Panc1 (cell line): ENCODE measurements around the gene TGFBRAP1. TPM values are rescaled to one million over a fixed set of nuclear protein-coding genes. Genes with fewer than 3 reads are reported as not detected.

ENCODE experiments used
- ATAC-seq: fragments of 200-7000 bp; cut with Tn5 transposase; 2 replicates; pipeline ENCODE4 v1.9.1; 2020; ENCODE audit warnings: mild to moderate bottlenecking, moderate library complexity
- BruUV-seq: library from RNA; stranded (reverse); fragments of 400-500 nt; replicated peaks from 2 replicates; lab custom pipeline; 2021; lab: Mats Ljungman, UMichigan
- CTCF ChIA-PET: fragments of 300-600 bp; sonication (Branson Sonifier 250); formaldehyde crosslinking; loops from one replicate; lab custom pipeline; 2022; ENCODE audit warnings: antibody characterized with exemption; lab: Charles Lee
- POLR2A ChIA-PET: fragments of 300-600 bp; sonication (Branson Sonifier 250); formaldehyde crosslinking; loops from one replicate; lab custom pipeline; 2022; ENCODE audit warnings: antibody characterized with exemption; lab: Charles Lee
- DNase-seq: peaks from one replicate; pipeline ENCODE4 v3.0.0-alpha.2; 2010; ENCODE audit warnings: low read depth, low spot score
- H3K27ac ChIP-seq: 2 replicates; pipeline ENCODE4 v1.5.1; 2011; ENCODE audit warnings: mild to moderate bottlenecking, low read length, inconsistent platforms
- H3K27me3 ChIP-seq: fragments of 200-500 bp; sonication (Bioruptor generic); 2 replicates; pipeline ENCODE4 v1.6.0; 2014; ENCODE audit warnings: low read length, inconsistent platforms; ENCODE audit not compliant: control insufficient read depth, insufficient read depth
- H3K36me3 ChIP-seq: fragments of 200-500 bp; sonication (Bioruptor generic); 2 replicates; pipeline ENCODE4 v1.5.1; 2014; ENCODE audit warnings: inconsistent platforms, mild to moderate bottlenecking, low read length, moderate library complexity; ENCODE audit not compliant: control insufficient read depth, insufficient read depth
- H3K4me1 ChIP-seq: 2 replicates; pipeline ENCODE4 v1.5.1; 2011; ENCODE audit warnings: inconsistent platforms, mild to moderate bottlenecking, low read length, moderate library complexity; ENCODE audit not compliant: control insufficient read depth, insufficient read depth
- H3K4me3 ChIP-seq, 2 experiments: 2 replicates each; pipeline ENCODE4 v1.5.1; 2011 to 2012; ENCODE audit warnings: low read depth in 2 of 2, low read length in 2 of 2, mild to moderate bottlenecking in 2 of 2, inconsistent platforms in 1 of 2, moderate library complexity in 1 of 2
- H3K9me3 ChIP-seq: fragments of 200-500 bp; sonication (Bioruptor generic); 2 replicates; pipeline ENCODE4 v1.5.1; 2014; ENCODE audit warnings: low read depth, mild to moderate bottlenecking, inconsistent platforms, low read length, moderate library complexity; ENCODE audit not compliant: control insufficient read depth, insufficient read depth
- POLR2AphosphoS5 ChIP-seq: IDR thresholded peaks from 2 replicates; pipeline ENCODE4 v1.6.1; 2012; ENCODE audit warnings: mild to moderate bottlenecking, low read depth, low read length, moderate library complexity
- SIN3A ChIP-seq: IDR thresholded peaks from 2 replicates; pipeline ENCODE4 v1.6.1; 2012; ENCODE audit warnings: low read depth, mild to moderate bottlenecking, low read length, moderate library complexity, borderline replicate concordance; ENCODE audit not compliant: insufficient read depth
- TCF7L2 ChIP-seq: IDR thresholded peaks from 2 replicates; pipeline ENCODE4 v1.6.1; 2011; ENCODE audit warnings: mild to moderate bottlenecking, low read depth, low read length, inconsistent platforms
- in situ Hi-C: cut with HindIII; loops from 2 replicates; pipeline ENCODE4 v1.10.0; 2016; ENCODE audit warnings: low sequenced_read_pairs, low pct_unique_long_range_greater_than_20kb
- intact Hi-C: fragments of 100-400 bp; cut with micrococcal nuclease; formaldehyde crosslinking; loops from one replicate; pipeline ENCODE4 v1.10.0; 2022; ENCODE audit not compliant: unreplicated experiment
- total RNA-seq: library from RNA; stranded (reverse); gene quantifications from one replicate; pipeline ENCODE4 v1.2.1, GENCODE V29; 2021; ENCODE audit not compliant: unreplicated experiment
- TF ChIP-seq, protein P1 (sequence below): fragments of 450-650 bp; IDR thresholded peaks from 2 replicates; pipeline ENCODE4 v1.5.1; 2017; ENCODE audit warnings: mild to moderate bottlenecking
- TF ChIP-seq, protein P2 (sequence below), 2 experiments: IDR thresholded peaks; 2 replicates each; pipeline ENCODE4 v1.6.1; 2011 to 2012; ENCODE audit warnings: low read depth in 2 of 2, control low read depth in 1 of 2, low read length in 1 of 2, mild to moderate bottlenecking in 1 of 2, moderate library complexity in 1 of 2; ENCODE audit not compliant: insufficient read depth in 1 of 2

TGFBRAP1 gene
- total RNA-seq, 1 experiment from 2014 or later: 32.7 TPM

GRCh38 chr2:105262651-105263091 is 66.9 kb downstream of the TGFBRAP1 start:
- BruUV-seq: no TSS peak
- Histone ChIP-seq H3K4me1 (no peaks in the 10 kb centered on the region), H3K4me3 (no peak overlapping the region), H3K27me3 (no peaks in the 10 kb centered on the region), H3K36me3 (peaks cover 4% of the 10 kb centered on the region; the same call in 1 of the 2 replicates), H3K9me3 (no peaks in the 10 kb centered on the region), H3K27ac (no peak overlapping the region)
- TF ChIP-seq POLR2AphosphoS5 (no peak), TCF7L2 (no peak), SIN3A (no peak)
- TF ChIP-seq, protein P1, sequence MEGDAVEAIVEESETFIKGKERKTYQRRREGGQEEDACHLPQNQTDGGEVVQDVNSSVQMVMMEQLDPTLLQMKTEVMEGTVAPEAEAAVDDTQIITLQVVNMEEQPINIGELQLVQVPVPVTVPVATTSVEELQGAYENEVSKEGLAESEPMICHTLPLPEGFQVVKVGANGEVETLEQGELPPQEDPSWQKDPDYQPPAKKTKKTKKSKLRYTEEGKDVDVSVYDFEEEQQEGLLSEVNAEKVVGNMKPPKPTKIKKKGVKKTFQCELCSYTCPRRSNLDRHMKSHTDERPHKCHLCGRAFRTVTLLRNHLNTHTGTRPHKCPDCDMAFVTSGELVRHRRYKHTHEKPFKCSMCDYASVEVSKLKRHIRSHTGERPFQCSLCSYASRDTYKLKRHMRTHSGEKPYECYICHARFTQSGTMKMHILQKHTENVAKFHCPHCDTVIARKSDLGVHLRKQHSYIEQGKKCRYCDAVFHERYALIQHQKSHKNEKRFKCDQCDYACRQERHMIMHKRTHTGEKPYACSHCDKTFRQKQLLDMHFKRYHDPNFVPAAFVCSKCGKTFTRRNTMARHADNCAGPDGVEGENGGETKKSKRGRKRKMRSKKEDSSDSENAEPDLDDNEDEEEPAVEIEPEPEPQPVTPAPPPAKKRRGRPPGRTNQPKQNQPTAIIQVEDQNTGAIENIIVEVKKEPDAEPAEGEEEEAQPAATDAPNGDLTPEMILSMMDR: no peak
- TF ChIP-seq, protein P2, sequence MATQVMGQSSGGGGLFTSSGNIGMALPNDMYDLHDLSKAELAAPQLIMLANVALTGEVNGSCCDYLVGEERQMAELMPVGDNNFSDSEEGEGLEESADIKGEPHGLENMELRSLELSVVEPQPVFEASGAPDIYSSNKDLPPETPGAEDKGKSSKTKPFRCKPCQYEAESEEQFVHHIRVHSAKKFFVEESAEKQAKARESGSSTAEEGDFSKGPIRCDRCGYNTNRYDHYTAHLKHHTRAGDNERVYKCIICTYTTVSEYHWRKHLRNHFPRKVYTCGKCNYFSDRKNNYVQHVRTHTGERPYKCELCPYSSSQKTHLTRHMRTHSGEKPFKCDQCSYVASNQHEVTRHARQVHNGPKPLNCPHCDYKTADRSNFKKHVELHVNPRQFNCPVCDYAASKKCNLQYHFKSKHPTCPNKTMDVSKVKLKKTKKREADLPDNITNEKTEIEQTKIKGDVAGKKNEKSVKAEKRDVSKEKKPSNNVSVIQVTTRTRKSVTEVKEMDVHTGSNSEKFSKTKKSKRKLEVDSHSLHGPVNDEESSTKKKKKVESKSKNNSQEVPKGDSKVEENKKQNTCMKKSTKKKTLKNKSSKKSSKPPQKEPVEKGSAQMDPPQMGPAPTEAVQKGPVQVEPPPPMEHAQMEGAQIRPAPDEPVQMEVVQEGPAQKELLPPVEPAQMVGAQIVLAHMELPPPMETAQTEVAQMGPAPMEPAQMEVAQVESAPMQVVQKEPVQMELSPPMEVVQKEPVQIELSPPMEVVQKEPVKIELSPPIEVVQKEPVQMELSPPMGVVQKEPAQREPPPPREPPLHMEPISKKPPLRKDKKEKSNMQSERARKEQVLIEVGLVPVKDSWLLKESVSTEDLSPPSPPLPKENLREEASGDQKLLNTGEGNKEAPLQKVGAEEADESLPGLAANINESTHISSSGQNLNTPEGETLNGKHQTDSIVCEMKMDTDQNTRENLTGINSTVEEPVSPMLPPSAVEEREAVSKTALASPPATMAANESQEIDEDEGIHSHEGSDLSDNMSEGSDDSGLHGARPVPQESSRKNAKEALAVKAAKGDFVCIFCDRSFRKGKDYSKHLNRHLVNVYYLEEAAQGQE (IDR thresholded peaks at IDR 0.05; ENCODE audit: insufficient read depth in 1 of 2, low read depth in 2 of 2, low read length in 1 of 2): no peak
- DNase-seq (no peak), ATAC-seq (no peak)
- intact Hi-C loops: no loop called here
- CTCF ChIA-PET: no interaction called here
- in situ Hi-C loops: no loop called here
- POLR2A ChIA-PET: no interaction called here

- Histone ChIP-seq H3K27me3 (no peaks in the 10 kb centered on the region), H3K4me3 (no peak overlapping the region), H3K4me1 (no peaks in the 10 kb centered on the region), H3K9me3 (no peaks in the 10 kb centered on the region), H3K27ac (no peak overlapping the region), H3K36me3 (no peaks in the 10 kb centered on the region)
- ATAC-seq (no peak), DNase-seq (no peak)
- in situ Hi-C loops (no loop called here), intact Hi-C loops (no loop called here)
- ChIA-PET POLR2A (no interaction called here), CTCF (interaction anchor here (0.7 kb wide), 1 partner anchor 17 kb away, joined by 3 read pairs; no protein-coding TSS in a partner anchor)
- no peak for TF ChIP-seq POLR2AphosphoS5
- TF ChIP-seq, protein P2 (IDR thresholded peaks at IDR 0.05; ENCODE audit: insufficient read depth in 1 of 2, low read depth in 2 of 2, low read length in 1 of 2): no peak
- no peak for TF ChIP-seq SIN3A
- TF ChIP-seq, protein P1: no peak
- no TSS peak for BruUV-seq
Observed at GRCh38 chr2:105261061-105261460, 68.5 kb downstream of the TGFBRAP1 start.
